Upper lobe of right lung (tissue), 1 donor: ENCODE measurements around the gene GPR183. TPM values are rescaled to one million over a fixed set of nuclear protein-coding genes. Genes with fewer than 3 reads are reported as not detected.

Experiments
- ATAC-seq: fragments of 200-7000 bp; cut with Tn5 transposase; one replicate; pipeline ENCODE4 v1.9.1; 2020; ENCODE audit warnings: mild to moderate bottlenecking, moderate library complexity
- DNase-seq: peaks from one replicate; pipeline ENCODE4 v3.0.0-alpha.2; 2020
- H3K27ac ChIP-seq: fragments of 200-600 bp; one replicate; pipeline ENCODE4 v1.8.0; 2022
- H3K27me3 ChIP-seq: fragments of 200-600 bp; one replicate; pipeline ENCODE4 v1.8.0; 2022; ENCODE audit warnings: mild to moderate bottlenecking
- H3K36me3 ChIP-seq: fragments of 200-600 bp; one replicate; pipeline ENCODE4 v1.8.0; 2022
- H3K4me1 ChIP-seq: fragments of 200-600 bp; one replicate; pipeline ENCODE4 v1.8.0; 2022
- H3K4me3 ChIP-seq: fragments of 200-600 bp; one replicate; pipeline ENCODE4 v1.8.0; 2022; ENCODE audit warnings: mild to moderate bottlenecking
- H3K9me3 ChIP-seq: fragments of 200-600 bp; one replicate; pipeline ENCODE4 v1.8.0; 2022
- CTCF ChIP-seq: fragments of 200-600 bp; IDR thresholded peaks from one replicate; pipeline ENCODE4 v1.8.0; 2022; ENCODE audit warnings: antibody characterized with exemption
- intact Hi-C: fragments of 100-400 bp; cut with DNase I; formaldehyde crosslinking; loops from one replicate; pipeline ENCODE4 v1.11.0; 2022
- total RNA-seq: library from RNA; stranded (reverse); fragmentation: NEBNext Ultra II Directional; extraction: Animal tissue kit (Norgen Biotek cat#: 25700); gene quantifications from one replicate; pipeline ENCODE4 v1.2.1, GENCODE V29; 2021
- donor health status: DM: no; HTN: yes; CAD: no; lungs with severe emphysema.

Gene GPR183
- total RNA-seq, 1 donor from 2014 or later: 13.6 TPM

GRCh38 chr13:99305566-99305965 lies 1.6 kb downstream of the GPR183 start:
- ATAC-seq (no peak), DNase-seq (no peak)
- Histone ChIP-seq H3K4me1 (peaks cover 18% of the 10 kb centered on the region), H3K36me3 (no peaks in the 10 kb centered on the region), H3K4me3 (peak overlapping the region; percentile 25), H3K9me3 (no peaks in the 10 kb centered on the region), H3K27me3 (no peaks in the 10 kb centered on the region), H3K27ac (peak overlapping the region; percentile 56)
- intact Hi-C loops: no loop called here
- TF ChIP-seq CTCF: no peak

- ATAC-seq (no peak), DNase-seq (no peak)
- Histone ChIP-seq H3K4me1 (peaks cover 18% of the 10 kb centered on the region), H3K36me3 (no peaks in the 10 kb centered on the region), H3K27ac (peak overlapping the region; percentile 5), H3K27me3 (no peaks in the 10 kb centered on the region), H3K4me3 (peak overlapping the region; percentile 25), H3K9me3 (no peaks in the 10 kb centered on the region)
- intact Hi-C loops: no loop called here
- no peak for TF ChIP-seq CTCF
These were observed 2.0 kb downstream of the GPR183 start for GRCh38 chr13:99305158-99305557.

GRCh38 chr13:99304541-99304940 lies 2.7 kb downstream of the GPR183 start:
- no peak for TF ChIP-seq CTCF
- Histone ChIP-seq H3K4me3 (peak overlapping the region; percentile 25), H3K4me1 (peaks cover 18% of the 10 kb centered on the region), H3K9me3 (no peaks in the 10 kb centered on the region), H3K36me3 (no peaks in the 10 kb centered on the region), H3K27me3 (no peaks in the 10 kb centered on the region), H3K27ac (peak overlapping the region; percentile 5)
- no peak for ATAC-seq
- no peak for DNase-seq
- intact Hi-C loops: no loop called here

- H3K36me3 ChIP-seq: no peaks in the 10 kb centered on the region
- intact Hi-C loops: no loop called here
- H3K4me3 ChIP-seq: peak overlapping the region; percentile 25
- H3K4me1 ChIP-seq: peaks cover 18% of the 10 kb centered on the region
- DNase-seq: peak; percentile 65
- peak overlapping the region; percentile 14 for H3K27ac ChIP-seq
- ATAC-seq: peak; percentile 41
- H3K27me3 ChIP-seq: no peaks in the 10 kb centered on the region
- TF ChIP-seq CTCF: no peak
- no peaks in the 10 kb centered on the region for H3K9me3 ChIP-seq
These were observed 3.2 kb downstream of the GPR183 start for GRCh38 chr13:99303863-99304521.

GRCh38 chr13:99302637-99303505 lies 4.3 kb downstream of the GPR183 start:
- peaks cover 10% of the 10 kb centered on the region for H3K4me1 ChIP-seq
- no peak for TF ChIP-seq CTCF
- no peaks in the 10 kb centered on the region for H3K9me3 ChIP-seq
- H3K27me3 ChIP-seq: no peaks in the 10 kb centered on the region
- no peak for ATAC-seq
- H3K27ac ChIP-seq: no peak overlapping the region
- intact Hi-C loops: no loop called here
- no peak overlapping the region for H3K4me3 ChIP-seq
- DNase-seq: no peak
- no peaks in the 10 kb centered on the region for H3K36me3 ChIP-seq
